ENCODE results near the gene MTCL1. TPM values are rescaled to one million over a fixed set of nuclear protein-coding genes. Genes with fewer than 3 reads are reported as not detected.

Gene MTCL1
- total RNA-seq, 6 experiments from 2014 or later: 1.4 to 7.4 (median 3.6) TPM

DNA sequence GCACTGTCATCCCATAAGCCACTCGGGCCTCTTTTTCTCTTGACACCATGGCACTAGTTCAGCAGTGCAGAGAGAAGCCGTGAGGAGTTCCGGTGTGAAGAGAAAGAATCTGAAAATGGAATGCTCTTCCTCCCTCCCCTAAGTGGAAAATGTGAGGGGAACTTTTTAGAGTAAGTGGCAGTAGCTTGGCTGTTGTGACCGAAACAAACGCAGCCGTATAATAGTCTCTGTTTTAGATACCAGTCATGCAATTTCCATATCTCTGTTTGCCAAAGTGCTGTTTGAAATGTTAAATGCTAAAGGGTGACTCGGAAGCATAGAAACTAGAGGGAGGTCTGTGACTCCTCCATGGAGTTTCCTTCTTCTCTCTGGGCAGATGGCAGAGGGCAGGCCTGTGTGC, 122.9 kb downstream of the MTCL1 start:
- Histone ChIP-seq H3K36me3 (no peaks in the 10 kb centered on the region), H3K9me3 (no peaks in the 10 kb centered on the region), H3K27ac (no peak overlapping the region), H3K4me3 (no peak overlapping the region), H3K4me1 (no peaks in the 10 kb centered on the region), H3K27me3 (no peaks in the 10 kb centered on the region)
- DNase-seq: no peak
- TF ChIP-seq POLR2A (IDR thresholded peaks at IDR 0.05) (no peak), CTCF (IDR thresholded peaks at IDR 0.05) (no peak)
- intact Hi-C loops (cut with DNase I): no loop called here
- WGBS (ENCODE audit: insufficient coverage, low coverage, low lambda C conversion rate, missing lambda C conversion rate): 43% methylated on average over 1 of the region's 7 CpGs
- no peak for ATAC-seq

GRCh38 chr18:8828798-8829197, 123.4 kb downstream of the MTCL1 start:
- Histone ChIP-seq H3K36me3 (no peaks in the 10 kb centered on the region), H3K4me3 (no peak overlapping the region), H3K27me3 (no peaks in the 10 kb centered on the region), H3K9me3 (no peaks in the 10 kb centered on the region), H3K27ac (no peak overlapping the region), H3K4me1 (no peaks in the 10 kb centered on the region)
- TF ChIP-seq POLR2A (IDR thresholded peaks at IDR 0.05) (no peak), CTCF (IDR thresholded peaks at IDR 0.05) (no peak)
- ATAC-seq: no peak
- WGBS (ENCODE audit: insufficient coverage, low coverage, low lambda C conversion rate, missing lambda C conversion rate): 64% methylated on average over 7 of the region's 10 CpGs
- DNase-seq: no peak
- intact Hi-C loops (cut with DNase I): no loop called here

GRCh38 chr18:8830067-8831060, 125.0 kb downstream of the MTCL1 start:
- Histone ChIP-seq H3K27me3 (no peaks in the 10 kb centered on the region), H3K36me3 (no peaks in the 10 kb centered on the region), H3K9me3 (no peaks in the 10 kb centered on the region), H3K4me1 (no peaks in the 10 kb centered on the region), H3K27ac (no peak overlapping the region), H3K4me3 (no peak overlapping the region)
- TF ChIP-seq POLR2A (IDR thresholded peaks at IDR 0.05): no peak
- no peak for TF ChIP-seq CTCF (IDR thresholded peaks at IDR 0.05)
- ATAC-seq: no peak
- no peak for DNase-seq
- intact Hi-C loops (cut with DNase I): no loop called here
- 91% methylated on average over 10 of the region's 16 CpGs for WGBS (ENCODE audit: insufficient coverage, low coverage, low lambda C conversion rate, missing lambda C conversion rate)

- no peak for TF ChIP-seq POLR2A (IDR thresholded peaks at IDR 0.05)
- TF ChIP-seq CTCF (IDR thresholded peaks at IDR 0.05): no peak
- Histone ChIP-seq H3K4me3 (no peak overlapping the region), H3K9me3 (no peaks in the 10 kb centered on the region), H3K36me3 (no peaks in the 10 kb centered on the region), H3K27me3 (no peaks in the 10 kb centered on the region), H3K4me1 (peaks cover 0 to 7% (median 0%) of the 10 kb centered on the region in 4 donors), H3K27ac (no peak overlapping the region)
- ATAC-seq (no peak), DNase-seq (no peak)
- whole genome bisulfite sequencing (ENCODE audit: insufficient coverage, low coverage, low lambda C conversion rate, missing lambda C conversion rate): 57% methylated on average over 2 of the region's 3 CpGs
- intact Hi-C loops (cut with DNase I): no loop called here
These were observed 125.8 kb downstream of the MTCL1 start for GRCh38 chr18:8831112-8831511.

All from right lobe of liver (tissue), 6 donors.